DOHH2 (cell line): ENCODE measurements around the gene RUSF1.

Experiments used
- H3F3A ChIP-seq: fragments of 200-600 bp; sonication (generic), shearing (Covaris generic); 2 replicates; pipeline ENCODE4 v1.6.0; 2016; ENCODE audit warnings: antibody characterized with exemption, mild to moderate bottlenecking; ENCODE audit not compliant: control insufficient read depth, insufficient read depth
- H3K27ac ChIP-seq: fragments of 200-600 bp; sonication (generic); 2 replicates; pipeline ENCODE4 v1.5.1; 2014; ENCODE audit warnings: low read depth, mild to moderate bottlenecking, low read length, moderate library complexity
- H3K27me3 ChIP-seq: fragments of 200-600 bp; sonication (generic); 2 replicates; pipeline ENCODE4 v1.6.1; 2014; ENCODE audit warnings: mild to moderate bottlenecking, low read length, mixed read lengths; ENCODE audit not compliant: control insufficient read depth
- H3K36me3 ChIP-seq: fragments of 200-600 bp; sonication (generic); 2 replicates; pipeline ENCODE4 v1.6.1; 2014; ENCODE audit warnings: mild to moderate bottlenecking, low read length, moderate library complexity, mixed read lengths; ENCODE audit not compliant: control insufficient read depth
- H3K4me1 ChIP-seq: fragments of 200-600 bp; sonication (generic); 2 replicates; pipeline ENCODE4 v1.6.1; 2014; ENCODE audit warnings: mild to moderate bottlenecking, low read length, mixed read lengths; ENCODE audit not compliant: control insufficient read depth
- H3K4me2 ChIP-seq: fragments of 200-600 bp; sonication (generic); 2 replicates; pipeline ENCODE4 v1.6.0; 2014; ENCODE audit warnings: mild to moderate bottlenecking, low read length, moderate library complexity
- H3K4me3 ChIP-seq: fragments of 200-600 bp; sonication (generic); 2 replicates; pipeline ENCODE4 v1.5.1; 2014; ENCODE audit warnings: mild to moderate bottlenecking, low read length, mixed read lengths
- H3K79me2 ChIP-seq: fragments of 200-600 bp; sonication (generic); 2 replicates; pipeline ENCODE4 v1.6.1; 2014; ENCODE audit warnings: mild to moderate bottlenecking, low read length, mixed read lengths; ENCODE audit not compliant: control insufficient read depth
- H3K9me2 ChIP-seq: fragments of 200-600 bp; sonication (generic); replicated peaks from 2 replicates; pipeline ENCODE4 v1.6.1; 2014; ENCODE audit warnings: mild to moderate bottlenecking, low read length, mixed read lengths; ENCODE audit not compliant: control insufficient read depth
- H3K9me3 ChIP-seq: fragments of 200-600 bp; sonication (generic); 2 replicates; pipeline ENCODE4 v1.6.1; 2014; ENCODE audit warnings: antibody characterized with exemption, low read length, mixed read lengths; ENCODE audit not compliant: control insufficient read depth, insufficient read depth
- H4K20me1 ChIP-seq: fragments of 200-600 bp; sonication (generic); 2 replicates; pipeline ENCODE4 v1.6.0; 2014; ENCODE audit warnings: low read depth, mild to moderate bottlenecking, antibody characterized with exemption, low read length, moderate library complexity; ENCODE audit not compliant: control insufficient read depth, insufficient read depth
- EZH2phosphoT487 ChIP-seq: fragments of 200-600 bp; sonication (generic); IDR thresholded peaks from 2 replicates; pipeline ENCODE4 v1.6.1; 2017; ENCODE audit warnings: borderline replicate concordance, mild to moderate bottlenecking, antibody characterized with exemption, low read length, moderate library complexity, mixed read lengths
- TF ChIP-seq, protein P1 (sequence below): fragments of 200-600 bp; sonication (generic); IDR thresholded peaks from one replicate; pipeline ENCODE4 v1.5.1; 2014; ENCODE audit warnings: antibody characterized with exemption, mild to moderate bottlenecking, low read depth, low read length; ENCODE audit not compliant: poor library complexity, severe bottlenecking

Gene RUSF1

DNA sequence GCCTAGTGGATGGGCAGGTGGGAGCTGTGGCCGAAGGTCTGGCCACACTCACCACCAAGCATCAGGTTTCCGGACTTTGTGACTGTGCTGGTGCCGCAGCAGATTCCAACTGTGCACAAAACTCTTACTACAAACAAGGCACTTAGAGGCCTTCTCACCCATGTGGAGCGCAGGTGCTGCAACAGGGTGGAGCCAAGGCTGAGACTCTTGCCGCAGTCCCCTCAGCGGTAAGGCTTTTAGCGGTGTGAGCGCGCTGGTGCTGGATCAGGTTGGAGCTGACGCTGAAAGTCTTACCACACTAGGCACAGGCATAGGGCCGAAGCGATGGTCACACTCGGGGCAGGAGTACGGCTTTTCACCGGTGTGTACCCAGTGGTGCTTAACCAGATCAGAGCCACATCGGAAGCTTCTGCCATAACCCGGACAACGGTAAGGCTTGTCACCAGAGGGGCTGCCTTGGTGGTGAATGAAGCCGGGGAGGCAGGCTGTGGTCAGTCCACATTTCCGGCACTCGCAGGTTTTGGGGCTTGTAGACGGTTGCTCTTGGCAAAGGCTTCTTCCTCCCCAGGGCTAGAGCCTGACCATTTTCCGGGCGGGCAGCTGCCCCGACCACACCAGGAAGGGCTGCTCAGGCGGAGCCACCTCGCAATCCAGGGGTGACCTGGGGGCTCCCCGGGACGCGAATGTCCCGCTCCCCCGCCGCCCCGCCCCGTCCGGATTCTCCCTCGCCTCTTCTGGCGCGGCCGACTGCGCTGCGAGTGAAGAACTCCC is 49.9 kb downstream of the RUSF1 start:
- H4K20me1 ChIP-seq, result peaks cover 30% of the 10 kb centered on the region
- peaks cover 42% of the 10 kb centered on the region for H3K79me2 ChIP-seq

DNA sequence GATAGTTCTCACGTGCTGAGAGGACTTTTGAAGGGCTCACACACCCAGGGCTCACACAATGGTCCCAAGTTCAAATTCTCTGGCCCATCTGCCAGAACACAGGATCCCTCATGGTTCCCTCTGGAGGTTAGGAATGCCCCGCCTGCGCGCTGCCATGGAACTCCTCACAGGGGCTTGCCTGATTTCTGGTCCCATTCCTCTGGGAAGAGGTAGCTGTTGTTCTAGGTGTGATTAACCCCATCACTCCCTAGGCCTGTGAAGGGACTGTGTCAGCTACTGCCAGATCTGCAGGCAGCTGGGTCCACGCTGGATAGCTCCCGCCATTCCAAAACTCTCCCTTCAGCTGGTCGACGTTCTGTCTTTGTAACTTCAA is 51.2 kb downstream of the RUSF1 start:
- TF ChIP-seq, protein P1, sequence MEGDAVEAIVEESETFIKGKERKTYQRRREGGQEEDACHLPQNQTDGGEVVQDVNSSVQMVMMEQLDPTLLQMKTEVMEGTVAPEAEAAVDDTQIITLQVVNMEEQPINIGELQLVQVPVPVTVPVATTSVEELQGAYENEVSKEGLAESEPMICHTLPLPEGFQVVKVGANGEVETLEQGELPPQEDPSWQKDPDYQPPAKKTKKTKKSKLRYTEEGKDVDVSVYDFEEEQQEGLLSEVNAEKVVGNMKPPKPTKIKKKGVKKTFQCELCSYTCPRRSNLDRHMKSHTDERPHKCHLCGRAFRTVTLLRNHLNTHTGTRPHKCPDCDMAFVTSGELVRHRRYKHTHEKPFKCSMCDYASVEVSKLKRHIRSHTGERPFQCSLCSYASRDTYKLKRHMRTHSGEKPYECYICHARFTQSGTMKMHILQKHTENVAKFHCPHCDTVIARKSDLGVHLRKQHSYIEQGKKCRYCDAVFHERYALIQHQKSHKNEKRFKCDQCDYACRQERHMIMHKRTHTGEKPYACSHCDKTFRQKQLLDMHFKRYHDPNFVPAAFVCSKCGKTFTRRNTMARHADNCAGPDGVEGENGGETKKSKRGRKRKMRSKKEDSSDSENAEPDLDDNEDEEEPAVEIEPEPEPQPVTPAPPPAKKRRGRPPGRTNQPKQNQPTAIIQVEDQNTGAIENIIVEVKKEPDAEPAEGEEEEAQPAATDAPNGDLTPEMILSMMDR, result no peak
- no peak for TF ChIP-seq EZH2phosphoT487
- Histone ChIP-seq H3K4me2 (peak overlapping the region; percentile 91), H3F3A (peaks cover 3% of the 10 kb centered on the region; the same call in 1 of the 2 replicates), H3K4me1 (peaks cover 32% of the 10 kb centered on the region), H3K9me2 (no peaks in the 10 kb centered on the region), H3K27ac (no peak overlapping the region), H3K36me3 (peaks cover 20% of the 10 kb centered on the region), H3K27me3 (no peaks in the 10 kb centered on the region; the same call in 1 of the 2 replicates), H3K9me3 (no peaks in the 10 kb centered on the region), H3K79me2 (peaks cover 42% of the 10 kb centered on the region), H4K20me1 (peaks cover 30% of the 10 kb centered on the region), H3K4me3 (peak overlapping the region; percentile 89; the same call in 1 of the 2 replicates)

More for the DNA sequence above, 49.9 kb downstream of the RUSF1 start:
- Histone ChIP-seq H3K27me3 (no peaks in the 10 kb centered on the region; the same call in 1 of the 2 replicates), H3K36me3 (peaks cover 20% of the 10 kb centered on the region), H3K9me3 (no peaks in the 10 kb centered on the region), H3K4me2 (peak overlapping the region; percentile 91), H3K9me2 (no peaks in the 10 kb centered on the region), H3K27ac (peak overlapping the region; percentile 81), H3K4me3 (peak overlapping the region; percentile 89), H3F3A (no peaks in the 10 kb centered on the region), H3K4me1 (peaks cover 32% of the 10 kb centered on the region)
- no peak for TF ChIP-seq EZH2phosphoT487
- TF ChIP-seq, protein P1, result no peak

DNA sequence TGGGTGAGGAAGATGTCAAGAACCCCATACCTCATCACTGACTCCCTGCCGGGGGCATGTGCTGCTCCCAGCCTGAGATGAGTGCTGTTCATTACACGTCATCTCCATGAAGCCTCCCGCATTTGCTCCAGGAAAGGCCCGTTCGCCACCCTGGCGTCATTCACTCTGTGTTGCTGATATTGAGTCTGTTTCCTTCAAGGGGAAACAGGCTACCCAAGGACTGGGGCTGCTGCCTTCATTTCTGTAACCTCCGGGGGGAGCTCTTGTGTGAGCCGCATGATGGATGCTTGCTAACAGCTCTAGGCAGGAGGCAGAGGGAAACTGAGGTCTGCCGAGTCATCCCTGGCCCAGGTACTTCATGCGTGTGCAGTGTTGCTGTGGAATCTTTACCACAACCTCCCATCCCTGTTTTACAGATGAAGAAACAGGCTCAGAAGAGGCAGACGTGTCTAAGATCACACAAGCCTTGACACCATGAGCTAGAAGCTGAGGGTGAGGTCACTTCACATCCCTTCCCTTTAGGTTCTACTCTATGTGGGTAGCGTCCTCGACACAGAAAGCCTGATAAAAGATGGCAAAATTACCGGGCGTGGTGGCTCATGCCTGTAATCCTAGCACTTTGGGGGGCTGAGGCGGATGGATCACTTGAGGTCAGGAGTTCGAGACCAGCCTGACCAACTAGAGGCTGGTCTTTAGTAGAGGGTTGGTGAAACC is 52.4 kb downstream of the RUSF1 start:
- Histone ChIP-seq H3K4me2 (peak overlapping the region; percentile 54), H3K27me3 (no peaks in the 10 kb centered on the region; the same call in 1 of the 2 replicates), H3K4me3 (peak overlapping the region; percentile 39), H3F3A (peaks cover 3% of the 10 kb centered on the region; the same call in 1 of the 2 replicates), H3K4me1 (peaks cover 32% of the 10 kb centered on the region), H3K9me3 (no peaks in the 10 kb centered on the region), H3K79me2 (peaks cover 42% of the 10 kb centered on the region), H3K9me2 (no peaks in the 10 kb centered on the region), H3K36me3 (peaks cover 20% of the 10 kb centered on the region), H3K27ac (no peak overlapping the region), H4K20me1 (peaks cover 30% of the 10 kb centered on the region)
- TF ChIP-seq EZH2phosphoT487, result no peak
- TF ChIP-seq, protein P1, result peak; percentile 80
